H9 (cell line): Measurements from ENCODE around the gene ELMOD3. TPM values are rescaled to one million over a fixed set of nuclear protein-coding genes. Genes with fewer than 3 reads are reported as not detected.
A peak's percentile ranks its signal among the peaks of the same experiment; 100 is the strongest.

ENCODE experiments used
- DNase-seq: peaks from one replicate; pipeline ENCODE4 v3.0.0-alpha.2; 2017
- H2AFZ ChIP-seq: one replicate; pipeline ENCODE4 v1.6.1; 2013; ENCODE audit warnings: mild to moderate bottlenecking, low read length, control low read depth, moderate library complexity
- H2AK5ac ChIP-seq: 2 replicates; pipeline ENCODE4 v1.6.1; 2013; ENCODE audit warnings: low read length, control low read depth, mixed read lengths; ENCODE audit not compliant: insufficient read length
- H2BK120ac ChIP-seq: one replicate; pipeline ENCODE4 v1.6.1; 2013; ENCODE audit warnings: low read depth, mild to moderate bottlenecking, low read length, control low read depth, inconsistent platforms; ENCODE audit not compliant: poor library complexity, severe bottlenecking
- H2BK12ac ChIP-seq: 2 replicates; pipeline ENCODE4 v1.6.1; 2013; ENCODE audit warnings: low read length, control low read depth, mixed read lengths, low read depth; ENCODE audit not compliant: insufficient read length
- H2BK15ac ChIP-seq: 2 replicates; pipeline ENCODE4 v1.6.1; 2013; ENCODE audit warnings: low read depth, low read length, control low read depth
- H2BK20ac ChIP-seq: one replicate; pipeline ENCODE4 v1.6.1; 2013; ENCODE audit warnings: low read depth, mild to moderate bottlenecking, low read length, control low read depth, inconsistent platforms; ENCODE audit not compliant: poor library complexity, severe bottlenecking
- H2BK5ac ChIP-seq: 2 replicates; pipeline ENCODE4 v1.6.1; 2013; ENCODE audit warnings: low read length, control low read depth, mixed read lengths; ENCODE audit not compliant: insufficient read length
- H3K14ac ChIP-seq: 2 replicates; pipeline ENCODE4 v1.6.1; 2013; ENCODE audit warnings: low read length, control low read depth; ENCODE audit not compliant: insufficient read depth
- H3K18ac ChIP-seq: 2 replicates; pipeline ENCODE4 v1.6.1; 2013; ENCODE audit warnings: low read depth, mild to moderate bottlenecking, mixed read lengths, low read length, control low read depth; ENCODE audit not compliant: insufficient read length
- H3K23ac ChIP-seq: 2 replicates; pipeline ENCODE4 v1.6.1; 2013; ENCODE audit warnings: low read length, control low read depth, mixed read lengths, low read depth; ENCODE audit not compliant: insufficient read length
- H3K23me2 ChIP-seq: 2 replicates; pipeline ENCODE4 v1.6.1; 2013; ENCODE audit warnings: low read depth, mild to moderate bottlenecking, mixed read lengths, low read length, control low read depth; ENCODE audit not compliant: insufficient read length, poor library complexity, severe bottlenecking
- H3K27ac ChIP-seq: 2 replicates; pipeline ENCODE4 v1.5.1; 2013; ENCODE audit warnings: low read length, control low read depth, mixed read lengths, low read depth; ENCODE audit not compliant: insufficient read length
- H3K27me3 ChIP-seq: 2 replicates; pipeline ENCODE4 v1.6.1; 2013; ENCODE audit warnings: low read length, control low read depth, inconsistent platforms; ENCODE audit not compliant: insufficient read depth
- H3K4ac ChIP-seq: 2 replicates; pipeline ENCODE4 v1.6.1; 2013; ENCODE audit warnings: low read depth, mild to moderate bottlenecking, control low read depth, inconsistent platforms, low read length, moderate library complexity
- H3K4me1 ChIP-seq: 2 replicates; pipeline ENCODE4 v1.6.1; 2013; ENCODE audit warnings: low read length, control low read depth, inconsistent platforms; ENCODE audit not compliant: insufficient read depth
- H3K4me2 ChIP-seq: 2 replicates; pipeline ENCODE4 v1.6.1; 2013; ENCODE audit warnings: low read length, control low read depth, mixed read lengths; ENCODE audit not compliant: insufficient read length, insufficient read depth
- H3K56ac ChIP-seq: 2 replicates; pipeline ENCODE4 v1.6.1; 2013; ENCODE audit warnings: low read depth, mild to moderate bottlenecking, mixed read lengths, low read length, control low read depth; ENCODE audit not compliant: insufficient read length
- H3K79me1 ChIP-seq: 2 replicates; pipeline ENCODE4 v1.6.1; 2013; ENCODE audit warnings: low read depth, mild to moderate bottlenecking, moderate library complexity, low read length, control low read depth, inconsistent platforms; ENCODE audit not compliant: insufficient read depth, poor library complexity, severe bottlenecking
- H3K79me2 ChIP-seq: 2 replicates; pipeline ENCODE4 v1.6.1; 2013; ENCODE audit warnings: low read length, control low read depth, inconsistent platforms; ENCODE audit not compliant: insufficient read depth
- H3K9ac ChIP-seq: 2 replicates; pipeline ENCODE4 v1.6.1; 2013; ENCODE audit warnings: low read length, control low read depth, mixed read lengths; ENCODE audit not compliant: insufficient read length; ENCODE audit errors: extremely low read depth
- H3K9me3 ChIP-seq: one replicate; pipeline ENCODE4 v1.6.1; 2013; ENCODE audit warnings: low read depth, low read length, inconsistent platforms; ENCODE audit not compliant: control insufficient read depth
- H3T11ph ChIP-seq: one replicate; pipeline ENCODE4 v1.6.1; 2013; ENCODE audit warnings: mild to moderate bottlenecking, low read length, control low read depth, inconsistent platforms
- H4K20me1 ChIP-seq: one replicate; pipeline ENCODE4 v1.6.1; 2013; ENCODE audit not compliant: control insufficient read depth, insufficient read length, insufficient read depth
- H4K5ac ChIP-seq: 2 replicates; pipeline ENCODE4 v1.6.1; 2013; ENCODE audit warnings: low read depth, mild to moderate bottlenecking, mixed read lengths, low read length, control low read depth; ENCODE audit not compliant: insufficient read length
- H4K8ac ChIP-seq: replicated peaks from 2 replicates; pipeline ENCODE4 v1.6.1; 2013; ENCODE audit warnings: low read length, control low read depth, mixed read lengths, low read depth; ENCODE audit not compliant: insufficient read length
- H4K91ac ChIP-seq: 2 replicates; pipeline ENCODE4 v1.6.1; 2013; ENCODE audit warnings: low read depth, mild to moderate bottlenecking, moderate library complexity, mixed read lengths, low read length, control low read depth; ENCODE audit not compliant: insufficient read length
- H3K27ac Mint-ChIP-seq, 3 experiments: 2 replicates in 2 of 3; 3 replicates in 1 of 3; pipeline ENCODE4 v1.8.0; 2020 to 2021; ENCODE audit warnings: mixed read lengths in 3 of 3, mild to moderate bottlenecking in 1 of 3, moderate library complexity in 1 of 3
- H3K27me3 Mint-ChIP-seq: 2 replicates; pipeline ENCODE4 v1.8.0; 2021; ENCODE audit warnings: low read depth, mild to moderate bottlenecking, moderate library complexity, mixed read lengths
- H3K36me3 Mint-ChIP-seq, 3 experiments: 2 replicates in 2 of 3; 3 replicates in 1 of 3; pipeline ENCODE4 v1.8.0; 2020 to 2021; ENCODE audit warnings: low read depth in 3 of 3, mixed read lengths in 3 of 3; ENCODE audit not compliant: insufficient read depth in 1 of 3
- H3K4me1 Mint-ChIP-seq, 2 experiments: 2 replicates each; pipeline ENCODE4 v1.8.0; 2020; ENCODE audit warnings: mixed read lengths in 2 of 2
- H3K4me3 Mint-ChIP-seq, 2 experiments: 2 replicates in 1 of 2; 3 replicates in 1 of 2; pipeline ENCODE4 v1.8.0; 2020 to 2021; ENCODE audit warnings: mild to moderate bottlenecking in 2 of 2, mixed read lengths in 2 of 2, moderate library complexity in 1 of 2
- H3K9me3 Mint-ChIP-seq, 2 experiments: 2 replicates in 1 of 2; 3 replicates in 1 of 2; pipeline ENCODE4 v1.8.0; 2020; ENCODE audit warnings: mild to moderate bottlenecking in 2 of 2, mixed read lengths in 2 of 2, moderate library complexity in 1 of 2
- WGBS: extraction: QIAGEN DNeasy Blood & Tissue Kit; methylation state at CpG from one replicate; pipeline ENCODE4 v1.1.7; 2013; ENCODE audit warnings: missing lambda C conversion rate, low lambda C conversion rate, mixed read lengths; ENCODE audit not compliant: insufficient read length; ENCODE audit errors: extremely low coverage; 5-methylcytosine and 5-hydroxymethylcytosine counted together
- total RNA-seq: library from RNA; stranded (reverse); gene quantifications from 2 replicates; pipeline ENCODE4 v1.2.1, GENCODE V29; 2021
- TF ChIP-seq, protein P1 (sequence below): fragments of 200-600 bp; sonication (generic); conservative IDR thresholded peaks from 3 replicates; pipeline ENCODE4 v1.8.0; 2021; ENCODE audit warnings: antibody characterized with exemption, mild to moderate bottlenecking

Gene ELMOD3
- total RNA-seq, 1 experiment from 2014 or later, result 7.6 TPM

DNA sequence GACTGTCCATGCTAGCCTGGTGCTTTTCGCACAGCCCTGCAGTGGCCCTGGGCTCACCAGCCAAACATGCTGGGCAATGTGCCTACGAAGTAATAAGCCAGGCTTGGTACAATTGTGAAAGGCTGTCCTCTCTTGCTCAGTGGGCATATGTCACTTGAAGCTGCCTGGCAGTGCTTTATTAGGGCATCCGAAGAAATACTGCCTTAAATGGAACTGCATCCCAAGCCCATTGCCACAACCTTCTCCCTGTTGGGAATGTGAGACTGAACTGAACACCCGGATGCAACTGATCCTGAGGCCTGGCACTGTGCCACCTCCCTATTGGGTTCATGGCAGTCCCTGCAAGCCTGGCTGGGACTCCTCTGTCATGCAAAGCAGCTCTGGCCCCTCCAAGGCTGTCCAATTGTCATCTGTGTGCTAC lies 39.7 kb downstream of the ELMOD3 start:
- WGBS, result no CpG with 5 or more reads among the region's 4 CpGs
- Histone ChIP-seq H2BK120ac (no peak overlapping the region), H2AFZ (no peak overlapping the region), H3K14ac (no peak overlapping the region), H3K56ac (no peak overlapping the region), H3T11ph (no peak overlapping the region), H2BK15ac (no peak overlapping the region), H4K91ac (no peak overlapping the region), H2AK5ac (no peak overlapping the region), H3K23ac (no peak overlapping the region), H3K4me2 (no peak overlapping the region), H4K20me1 (no peaks in the 10 kb centered on the region), H4K8ac (no peak overlapping the region), H2BK12ac (no peak overlapping the region), H3K23me2 (no peaks in the 10 kb centered on the region), H2BK5ac (no peak overlapping the region), H4K5ac (no peak overlapping the region), H2BK20ac (no peak overlapping the region), H3K4me1 (no peaks in the 10 kb centered on the region), H3K9me3 (no peaks in the 10 kb centered on the region), H3K9ac (no peak overlapping the region), H3K79me1 (no peaks in the 10 kb centered on the region), H3K79me2 (no peaks in the 10 kb centered on the region), H3K18ac (no peak overlapping the region), H3K27ac (no peak overlapping the region), H3K27me3 (no peaks in the 10 kb centered on the region), H3K4ac (no peak overlapping the region)
- TF ChIP-seq, protein P1, sequence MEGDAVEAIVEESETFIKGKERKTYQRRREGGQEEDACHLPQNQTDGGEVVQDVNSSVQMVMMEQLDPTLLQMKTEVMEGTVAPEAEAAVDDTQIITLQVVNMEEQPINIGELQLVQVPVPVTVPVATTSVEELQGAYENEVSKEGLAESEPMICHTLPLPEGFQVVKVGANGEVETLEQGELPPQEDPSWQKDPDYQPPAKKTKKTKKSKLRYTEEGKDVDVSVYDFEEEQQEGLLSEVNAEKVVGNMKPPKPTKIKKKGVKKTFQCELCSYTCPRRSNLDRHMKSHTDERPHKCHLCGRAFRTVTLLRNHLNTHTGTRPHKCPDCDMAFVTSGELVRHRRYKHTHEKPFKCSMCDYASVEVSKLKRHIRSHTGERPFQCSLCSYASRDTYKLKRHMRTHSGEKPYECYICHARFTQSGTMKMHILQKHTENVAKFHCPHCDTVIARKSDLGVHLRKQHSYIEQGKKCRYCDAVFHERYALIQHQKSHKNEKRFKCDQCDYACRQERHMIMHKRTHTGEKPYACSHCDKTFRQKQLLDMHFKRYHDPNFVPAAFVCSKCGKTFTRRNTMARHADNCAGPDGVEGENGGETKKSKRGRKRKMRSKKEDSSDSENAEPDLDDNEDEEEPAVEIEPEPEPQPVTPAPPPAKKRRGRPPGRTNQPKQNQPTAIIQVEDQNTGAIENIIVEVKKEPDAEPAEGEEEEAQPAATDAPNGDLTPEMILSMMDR, result no peak
- no peak for DNase-seq
- H3K4me3 Mint-ChIP-seq, result no peak overlapping the region
- H3K9me3 Mint-ChIP-seq, result no peaks in the 10 kb centered on the region
- peaks cover 16 to 17% of the 10 kb centered on the region in 2 experiments for H3K4me1 Mint-ChIP-seq
- peaks cover 4 to 13% (median 4%) of the 10 kb centered on the region in 3 experiments; a peak in 6 of 7 replicates for H3K36me3 Mint-ChIP-seq
- H3K27me3 Mint-ChIP-seq, result no peaks in the 10 kb centered on the region
- H3K27ac Mint-ChIP-seq, result peak overlapping the region in 1 of 3 experiments; percentile 67; a peak in 1 of 7 replicates
